ENCODE results near the gene FAM118B. TPM values are rescaled to one million over a fixed set of nuclear protein-coding genes. Genes with fewer than 3 reads are reported as not detected.
"Not testable (repeated sequence)": the region's sequence is repeated elsewhere in the genome, so short reads cannot be mapped to it uniquely, and the experiment has no call there.

The FAM118B gene
- total and polyA plus RNA-seq, 2 donors from 2014 or later: 14.0 to 21.5 TPM

GRCh38 chr11:126233391-126233790, 21.8 kb downstream of the FAM118B start:
- TF ChIP-seq, protein P1, sequence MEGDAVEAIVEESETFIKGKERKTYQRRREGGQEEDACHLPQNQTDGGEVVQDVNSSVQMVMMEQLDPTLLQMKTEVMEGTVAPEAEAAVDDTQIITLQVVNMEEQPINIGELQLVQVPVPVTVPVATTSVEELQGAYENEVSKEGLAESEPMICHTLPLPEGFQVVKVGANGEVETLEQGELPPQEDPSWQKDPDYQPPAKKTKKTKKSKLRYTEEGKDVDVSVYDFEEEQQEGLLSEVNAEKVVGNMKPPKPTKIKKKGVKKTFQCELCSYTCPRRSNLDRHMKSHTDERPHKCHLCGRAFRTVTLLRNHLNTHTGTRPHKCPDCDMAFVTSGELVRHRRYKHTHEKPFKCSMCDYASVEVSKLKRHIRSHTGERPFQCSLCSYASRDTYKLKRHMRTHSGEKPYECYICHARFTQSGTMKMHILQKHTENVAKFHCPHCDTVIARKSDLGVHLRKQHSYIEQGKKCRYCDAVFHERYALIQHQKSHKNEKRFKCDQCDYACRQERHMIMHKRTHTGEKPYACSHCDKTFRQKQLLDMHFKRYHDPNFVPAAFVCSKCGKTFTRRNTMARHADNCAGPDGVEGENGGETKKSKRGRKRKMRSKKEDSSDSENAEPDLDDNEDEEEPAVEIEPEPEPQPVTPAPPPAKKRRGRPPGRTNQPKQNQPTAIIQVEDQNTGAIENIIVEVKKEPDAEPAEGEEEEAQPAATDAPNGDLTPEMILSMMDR (IDR thresholded peaks at IDR 0.05; ENCODE audit: borderline replicate concordance, extremely low read depth, insufficient read depth): no peak
- H3K9me3 ChIP-seq (ENCODE audit: control insufficient read depth in 2 of 3, insufficient read depth in 1 of 3, low read length in 3 of 3): no peaks in the 10 kb centered on the region
- no peaks in the 10 kb centered on the region for H3K27me3 ChIP-seq (ENCODE audit: control insufficient read depth, insufficient read depth, low read length)
- no peak overlapping the region for H3K4me3 ChIP-seq (ENCODE audit: low read length in 3 of 3)
- no peak overlapping the region for H3K9ac ChIP-seq (ENCODE audit: low read length in 3 of 3)
- no peak overlapping the region for H3K27ac ChIP-seq (ENCODE audit: low read depth in 2 of 2, low read length in 2 of 2)
- DNase-seq (no peak), FAIRE-seq (no peak)
- intact Hi-C loops (cut with DNase I): no loop called here
- peaks cover 0 to 12% (median 3%) of the 10 kb centered on the region in 3 donors for H3K4me1 ChIP-seq (ENCODE audit: control insufficient read depth in 2 of 3, insufficient read depth in 2 of 3, low read depth in 1 of 3, low read length in 3 of 3)
- peaks cover 0 to 7% (median 4%) of the 10 kb centered on the region in 3 donors for H3K36me3 ChIP-seq (ENCODE audit: control insufficient read depth in 2 of 3, insufficient read depth in 3 of 3, low read length in 3 of 3)

DNA sequence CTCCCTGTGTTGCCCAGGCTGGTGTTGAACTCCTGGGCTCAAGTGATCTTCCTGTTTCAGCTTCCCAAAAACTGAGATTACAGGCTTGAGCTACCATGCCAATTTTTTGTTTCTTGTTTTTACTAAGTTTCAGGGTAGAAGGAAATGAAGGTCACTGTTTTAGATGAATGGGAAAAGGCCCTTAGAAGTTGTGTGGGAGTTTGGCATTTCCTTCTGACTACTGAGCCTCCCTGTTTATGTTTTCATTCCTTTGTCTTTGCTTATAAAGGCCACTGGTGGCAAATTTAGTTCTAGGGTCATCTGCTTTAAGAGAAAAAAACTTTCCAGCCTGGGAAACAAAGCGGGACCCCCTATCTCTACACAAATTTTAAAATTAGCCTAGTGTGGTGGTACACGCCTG, 35.1 kb downstream of the FAM118B start:
- FAIRE-seq: no peak

DNA sequence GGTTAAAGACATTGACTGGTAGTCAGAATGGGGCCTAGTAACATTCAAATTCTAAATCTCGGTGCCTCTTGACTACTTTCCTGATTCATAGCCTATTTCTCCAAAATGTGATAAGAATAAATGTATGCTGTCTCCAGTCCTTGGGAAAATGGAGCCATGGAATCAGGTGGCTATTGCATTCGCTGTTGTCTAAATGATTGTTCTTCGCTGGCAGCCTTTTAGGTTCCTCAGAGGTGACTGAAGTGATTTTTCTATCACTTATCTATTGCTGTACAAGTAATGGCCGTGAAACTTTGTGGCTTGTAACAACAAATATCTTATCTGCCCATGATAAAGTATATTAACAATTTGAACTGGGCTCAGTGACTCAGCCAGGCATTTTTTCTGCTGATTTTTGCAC, 41.7 kb downstream of the FAM118B start:
- Histone ChIP-seq H3K27ac (ENCODE audit: low read depth in 2 of 2, low read length in 2 of 2) (no peak overlapping the region), H3K9me3 (ENCODE audit: control insufficient read depth in 2 of 3, insufficient read depth in 1 of 3, low read length in 3 of 3) (no peaks in the 10 kb centered on the region), H3K4me1 (ENCODE audit: control insufficient read depth in 2 of 3, insufficient read depth in 2 of 3, low read depth in 1 of 3, low read length in 3 of 3) (no peaks in the 10 kb centered on the region), H3K9ac (ENCODE audit: low read length in 3 of 3) (no peak overlapping the region), H3K27me3 (ENCODE audit: control insufficient read depth, insufficient read depth, low read length) (no peaks in the 10 kb centered on the region), H3K36me3 (ENCODE audit: control insufficient read depth in 2 of 3, insufficient read depth in 3 of 3, low read length in 3 of 3) (peaks cover 5 to 13% (median 9%) of the 10 kb centered on the region in 3 donors), H3K4me3 (ENCODE audit: low read length in 3 of 3) (no peak overlapping the region)
- FAIRE-seq (no peak), DNase-seq (no peak)
- TF ChIP-seq, protein P1 (IDR thresholded peaks at IDR 0.05; ENCODE audit: borderline replicate concordance, extremely low read depth, insufficient read depth): no peak
- intact Hi-C loops (cut with DNase I): no loop called here

More for the DNA sequence above, 35.1 kb downstream of the FAM118B start:
- H3K27ac ChIP-seq (ENCODE audit: low read depth in 2 of 2, low read length in 2 of 2): no peak overlapping the region
- DNase-seq: no peak
- TF ChIP-seq, protein P1 (IDR thresholded peaks at IDR 0.05; ENCODE audit: borderline replicate concordance, extremely low read depth, insufficient read depth): no peak
- no peaks in the 10 kb centered on the region for H3K9me3 ChIP-seq (ENCODE audit: control insufficient read depth in 2 of 3, insufficient read depth in 1 of 3, low read length in 3 of 3)
- H3K9ac ChIP-seq (ENCODE audit: low read length in 3 of 3): no peak overlapping the region
- H3K36me3 ChIP-seq (ENCODE audit: control insufficient read depth in 2 of 3, insufficient read depth in 3 of 3, low read length in 3 of 3): peaks cover 2 to 5% (median 2%) of the 10 kb centered on the region in 3 donors
- H3K27me3 ChIP-seq (ENCODE audit: control insufficient read depth, insufficient read depth, low read length): no peaks in the 10 kb centered on the region
- H3K4me3 ChIP-seq (ENCODE audit: low read length in 3 of 3): no peak overlapping the region
- no peaks in the 10 kb centered on the region for H3K4me1 ChIP-seq (ENCODE audit: control insufficient read depth in 2 of 3, insufficient read depth in 2 of 3, low read depth in 1 of 3, low read length in 3 of 3)
- intact Hi-C loops (cut with DNase I): no loop called here

DNA sequence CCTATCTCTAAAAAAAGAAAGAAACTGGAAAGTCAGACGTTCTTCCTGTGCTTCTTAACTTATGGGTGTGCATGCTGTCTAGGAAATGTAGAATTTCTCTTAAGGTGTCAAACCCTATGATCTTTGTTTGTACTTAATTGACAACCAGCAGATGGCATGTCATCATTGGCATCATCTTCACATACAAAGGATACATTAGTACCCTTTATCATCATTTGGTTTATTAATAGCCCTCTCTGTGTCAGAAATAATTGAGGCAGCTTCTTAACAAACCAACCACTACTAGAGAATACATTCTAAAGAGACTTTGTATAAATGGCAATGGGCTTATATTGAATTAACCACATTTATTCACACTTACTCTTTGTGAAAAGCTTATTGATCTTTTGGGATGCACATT, 43.2 kb downstream of the FAM118B start:
- no peak overlapping the region for H3K4me3 ChIP-seq (ENCODE audit: low read length in 3 of 3)
- TF ChIP-seq, protein P1 (IDR thresholded peaks at IDR 0.05; ENCODE audit: borderline replicate concordance, extremely low read depth, insufficient read depth): no peak

DNA sequence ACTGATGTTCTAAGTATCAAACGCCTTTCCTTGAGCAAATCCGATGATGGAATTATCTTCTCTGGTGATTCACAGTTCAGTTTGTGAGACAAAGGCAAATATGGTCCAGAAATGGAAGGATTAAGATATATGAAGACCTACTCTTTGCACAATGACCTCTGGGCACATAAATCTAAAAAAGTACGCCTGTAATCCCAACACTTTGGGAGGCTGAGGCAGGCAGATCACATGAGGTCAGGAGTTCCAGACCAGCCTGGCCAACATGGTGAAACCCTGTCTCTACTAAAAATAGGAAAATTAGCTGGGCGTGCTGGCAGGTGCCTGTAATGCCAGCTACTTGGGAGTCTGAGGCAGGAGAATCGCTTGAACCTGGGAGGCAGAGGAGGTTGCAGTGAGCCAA, 43.9 kb downstream of the FAM118B start:
- H3K9me3 ChIP-seq (ENCODE audit: control insufficient read depth in 2 of 3, insufficient read depth in 1 of 3, low read length in 3 of 3); H3K27me3 ChIP-seq (ENCODE audit: control insufficient read depth, insufficient read depth, low read length); H3K27ac ChIP-seq (ENCODE audit: low read depth in 2 of 2, low read length in 2 of 2); DNase-seq; FAIRE-seq; H3K4me1 ChIP-seq (ENCODE audit: control insufficient read depth in 2 of 3, insufficient read depth in 2 of 3, low read depth in 1 of 3, low read length in 3 of 3); H3K9ac ChIP-seq (ENCODE audit: low read length in 3 of 3); intact Hi-C loops (cut with DNase I); H3K4me3 ChIP-seq (ENCODE audit: low read length in 3 of 3): not testable (repeated sequence)
- peaks cover 5 to 13% (median 9%) of the 10 kb centered on the region in 3 donors for H3K36me3 ChIP-seq (ENCODE audit: control insufficient read depth in 2 of 3, insufficient read depth in 3 of 3, low read length in 3 of 3)

More for the DNA sequence above, 43.2 kb downstream of the FAM118B start:
- Histone ChIP-seq H3K36me3 (ENCODE audit: control insufficient read depth in 2 of 3, insufficient read depth in 3 of 3, low read length in 3 of 3) (peaks cover 5 to 13% (median 9%) of the 10 kb centered on the region in 3 donors), H3K9ac (ENCODE audit: low read length in 3 of 3) (no peak overlapping the region), H3K4me1 (ENCODE audit: control insufficient read depth in 2 of 3, insufficient read depth in 2 of 3, low read depth in 1 of 3, low read length in 3 of 3) (no peaks in the 10 kb centered on the region), H3K9me3 (ENCODE audit: control insufficient read depth in 2 of 3, insufficient read depth in 1 of 3, low read length in 3 of 3) (no peaks in the 10 kb centered on the region), H3K27ac (ENCODE audit: low read depth in 2 of 2, low read length in 2 of 2) (no peak overlapping the region), H3K27me3 (ENCODE audit: control insufficient read depth, insufficient read depth, low read length) (no peaks in the 10 kb centered on the region)
- DNase-seq (no peak), FAIRE-seq (no peak)
- intact Hi-C loops (cut with DNase I): no loop called here

Data from kidney (tissue), 14 donors.